ENCODE measurements around the gene UBASH3B.

The UBASH3B gene

GRCh38 chr11:122789907-122790306, 134.4 kb downstream of the UBASH3B start:
- DNase-seq = no peak

- no peak for DNase-seq
These were observed 135.9 kb downstream of the UBASH3B start for GRCh38 chr11:122791411-122791810.

- no peak for DNase-seq
These were observed 136.3 kb downstream of the UBASH3B start for GRCh38 chr11:122791836-122792235.

DNA sequence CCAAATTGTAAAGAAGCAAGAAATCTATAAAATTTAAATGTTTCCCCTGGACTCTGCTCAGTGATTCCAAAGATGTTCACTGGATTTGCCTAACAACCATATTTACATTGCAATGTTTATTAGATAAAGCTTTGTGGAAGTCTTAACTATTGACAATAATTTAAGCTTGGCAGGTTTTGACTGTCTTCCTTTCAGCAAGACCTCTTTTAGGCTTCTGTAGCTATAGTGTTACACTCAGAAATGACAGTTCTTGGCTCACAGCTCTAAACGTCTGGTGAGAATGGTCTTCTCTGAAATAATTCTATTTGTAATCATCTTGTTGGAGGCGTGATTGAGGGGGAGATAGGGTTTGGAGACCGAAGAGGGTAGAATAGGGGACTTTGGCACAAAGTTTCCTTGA, 138.0 kb downstream of the UBASH3B start:
- no peak for DNase-seq

DNA sequence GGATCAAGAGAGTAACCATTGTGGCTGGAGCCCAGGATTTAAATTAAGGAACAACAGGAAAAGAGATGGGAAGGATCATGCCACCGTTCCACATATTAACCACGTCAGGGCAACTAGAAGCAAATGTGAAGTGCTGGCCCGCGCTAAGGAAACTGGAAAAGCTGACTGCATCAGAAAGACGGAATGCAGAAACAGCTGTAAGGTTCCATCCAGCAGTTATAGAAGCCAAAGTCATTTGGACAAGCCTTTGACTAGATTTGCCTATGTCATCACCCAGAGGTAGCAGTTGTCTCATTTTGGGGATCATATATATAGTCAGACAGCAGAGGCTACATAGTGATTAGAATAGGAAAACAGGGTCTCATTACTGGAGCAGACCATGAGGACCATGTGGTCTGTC, 139.8 kb downstream of the UBASH3B start:
- no peak for DNase-seq

DNA sequence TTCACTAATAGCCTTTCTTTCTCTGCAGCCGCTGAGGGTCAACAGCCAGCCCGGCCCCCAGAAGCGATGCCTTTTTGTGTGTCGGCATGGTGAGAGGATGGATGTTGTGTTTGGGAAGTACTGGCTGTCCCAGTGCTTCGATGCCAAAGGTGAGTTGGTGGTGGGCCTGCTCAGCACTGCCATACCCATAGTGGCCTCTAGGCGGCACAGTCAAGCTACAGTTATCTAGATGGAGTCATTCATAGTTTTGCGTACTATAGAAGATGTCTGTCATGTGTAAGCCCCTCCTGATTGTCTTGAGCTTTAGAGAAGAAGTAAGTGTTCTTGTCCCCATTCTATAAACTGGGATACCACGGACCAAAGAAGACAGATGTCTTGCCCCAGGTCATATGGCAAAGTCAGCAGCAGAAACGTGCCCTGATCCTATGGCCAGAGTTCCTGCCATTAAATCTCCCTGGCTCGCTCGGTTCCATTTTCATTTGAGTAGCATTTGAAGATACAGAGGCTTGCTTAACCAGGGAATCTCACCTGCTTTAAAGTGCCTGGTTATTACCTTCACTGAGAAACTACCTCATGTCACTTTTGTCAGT, 140.7 kb downstream of the UBASH3B start:
- DNase-seq = no peak

DNA sequence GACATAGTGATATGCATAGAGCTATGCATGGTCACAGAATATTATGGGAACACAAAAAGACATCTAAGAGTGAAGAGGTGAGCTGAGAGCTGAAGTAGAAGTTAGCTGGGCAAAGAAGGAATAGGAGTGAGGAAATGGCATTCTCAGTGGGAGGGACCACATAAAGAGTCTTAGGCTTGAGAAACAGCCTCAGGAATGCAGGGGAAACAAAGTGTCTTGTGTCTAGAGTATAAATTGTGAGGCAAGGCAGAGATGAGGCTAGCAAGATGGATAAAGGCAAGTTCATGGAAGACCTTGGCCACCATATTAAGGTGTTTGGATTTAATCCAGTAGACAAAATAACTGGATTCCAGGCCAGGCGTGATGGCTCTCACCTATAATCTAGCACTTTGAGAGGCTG, 142.1 kb downstream of the UBASH3B start:
- no peak for DNase-seq

DNA sequence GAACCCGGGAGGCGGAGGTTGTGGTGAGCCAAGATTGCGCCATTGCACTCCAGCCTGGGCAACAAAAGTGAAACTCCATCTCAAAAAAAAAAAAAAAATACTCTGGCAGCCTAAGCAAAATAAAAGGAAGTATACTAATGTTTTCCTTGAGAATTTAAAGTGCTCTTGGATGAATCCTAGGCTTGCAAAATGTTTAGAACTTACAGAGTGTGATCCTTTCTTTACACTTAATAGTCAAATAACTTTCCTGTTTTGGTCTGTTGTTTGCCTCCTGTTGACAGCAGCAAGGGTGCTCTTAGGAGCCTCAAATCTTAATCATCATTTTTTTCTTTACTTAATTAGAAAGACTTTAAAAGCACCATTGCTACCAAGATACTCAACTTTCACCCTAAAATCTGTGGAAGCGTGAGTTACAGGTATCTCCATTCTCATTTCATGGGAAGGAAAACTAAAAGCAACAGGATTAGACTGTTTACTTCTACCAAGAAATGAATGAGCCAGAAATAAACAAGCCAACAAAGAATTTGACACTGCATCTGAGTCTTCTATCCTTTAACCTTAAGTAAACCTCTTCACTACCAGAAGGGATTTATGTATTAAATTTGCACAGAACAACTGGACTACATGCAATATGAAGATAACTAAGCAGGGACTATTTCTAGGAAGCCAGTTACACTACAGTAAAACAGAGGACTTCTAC, 144.0 kb downstream of the UBASH3B start:
- DNase-seq = no peak

DNA sequence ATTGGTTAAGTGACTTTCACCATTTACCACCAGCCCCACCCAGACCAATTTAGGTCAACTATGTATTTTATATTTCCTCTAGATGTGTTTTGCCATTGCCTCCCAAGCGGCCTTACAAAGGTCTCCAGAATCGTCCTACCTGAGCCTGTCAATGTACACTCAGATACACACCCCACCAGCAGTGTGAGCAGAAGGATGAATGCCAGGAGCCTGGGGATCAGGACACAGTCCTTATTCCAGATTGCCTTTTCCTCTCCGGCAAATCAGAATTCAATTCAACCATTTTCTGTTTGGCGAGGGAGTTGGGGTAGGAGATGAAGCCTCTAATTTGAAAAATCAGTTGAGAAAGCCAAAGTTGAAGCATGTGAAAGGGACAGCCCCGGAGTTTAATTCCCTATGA, 147.4 kb downstream of the UBASH3B start:
- DNase-seq = no peak

DNA sequence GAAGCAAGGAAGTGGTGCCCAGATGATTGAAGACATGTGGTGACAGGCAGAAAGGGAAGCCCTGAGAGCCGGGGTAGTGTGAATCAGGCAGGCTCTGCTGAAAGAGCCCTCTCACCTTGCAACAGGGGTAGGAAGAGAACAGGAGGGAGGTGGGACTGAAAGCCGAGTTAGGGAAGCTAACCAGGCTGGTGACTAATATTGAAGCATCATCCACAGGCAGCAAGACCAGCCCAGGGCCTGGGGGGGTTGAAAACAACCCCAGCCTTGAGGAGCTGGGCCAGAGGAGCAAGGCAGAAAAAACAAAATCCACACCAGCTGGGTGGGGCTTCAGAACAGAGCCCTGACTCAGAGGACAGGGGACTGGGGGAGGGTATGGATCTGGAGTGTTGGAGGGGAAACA, 147.8 kb downstream of the UBASH3B start:
- no peak for DNase-seq

- DNase-seq = no peak
These were observed 148.2 kb downstream of the UBASH3B start for GRCh38 chr11:122803716-122804115.

DNA sequence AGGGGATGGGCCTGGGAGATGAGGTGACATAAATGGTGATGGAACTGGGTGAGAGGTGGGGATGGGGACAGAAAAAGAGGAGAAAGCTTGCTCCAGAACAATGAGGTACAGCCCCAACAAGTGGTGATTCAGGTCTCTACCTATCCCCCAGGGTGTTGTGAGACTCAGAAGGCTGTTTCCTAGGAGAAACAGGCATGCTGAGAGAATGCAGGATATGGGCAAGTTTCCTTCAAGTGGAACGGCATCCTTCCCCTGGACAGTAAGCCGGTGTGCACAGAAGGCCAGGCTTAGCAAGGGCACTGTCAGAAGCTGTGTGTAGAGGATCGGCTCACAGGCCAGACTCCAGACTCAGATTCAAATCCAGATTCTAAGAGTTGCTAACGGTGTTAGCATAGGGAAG, 148.6 kb downstream of the UBASH3B start:
- no peak for DNase-seq

DNA sequence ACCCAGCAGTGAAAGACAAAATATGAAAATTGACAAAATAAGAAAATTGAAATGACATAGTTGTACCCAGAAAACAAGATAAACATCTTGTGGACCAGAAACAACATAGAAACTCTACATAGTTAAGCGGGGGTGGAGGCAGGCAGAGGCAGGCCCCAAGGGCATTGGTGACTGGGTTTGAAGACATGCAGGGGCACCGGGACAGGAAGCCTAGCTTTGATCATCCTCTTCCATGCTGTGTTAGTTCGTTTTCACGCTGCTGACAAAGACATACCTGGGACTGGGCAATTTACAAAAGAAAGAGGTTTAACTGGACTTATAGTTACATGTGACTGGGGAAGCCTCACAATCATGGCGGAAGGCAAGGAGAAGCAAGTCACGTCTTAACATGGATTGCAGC, 149.3 kb downstream of the UBASH3B start:
- no peak for DNase-seq

GRCh38 chr11:122807731-122808477, 152.4 kb downstream of the UBASH3B start:
- DNase-seq = no peak

- peak; percentile 81 for DNase-seq
These were observed 153.0 kb downstream of the UBASH3B start for GRCh38 chr11:122808478-122808869.

- no peak for DNase-seq
These were observed 154.3 kb downstream of the UBASH3B start for GRCh38 chr11:122809866-122810265.

DNA sequence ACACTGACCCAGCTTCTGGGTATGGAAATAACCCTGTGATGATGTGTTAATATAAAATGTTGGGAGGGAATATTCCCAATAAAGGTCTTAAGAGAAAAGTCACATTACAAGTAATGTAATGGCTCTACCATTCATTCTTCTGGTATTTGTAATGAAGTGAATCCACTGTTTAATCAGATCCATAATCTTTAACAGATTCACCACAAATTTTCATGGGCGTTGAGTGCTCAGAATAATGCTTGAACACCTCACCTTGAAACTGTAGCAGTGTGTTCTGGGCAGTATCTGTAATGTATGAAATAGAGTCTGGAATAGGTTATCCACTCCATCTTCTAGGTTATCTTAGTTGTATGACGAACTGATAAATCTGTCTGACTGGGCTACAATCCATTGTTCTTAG, 156.2 kb downstream of the UBASH3B start:
- no peak for DNase-seq

DNA sequence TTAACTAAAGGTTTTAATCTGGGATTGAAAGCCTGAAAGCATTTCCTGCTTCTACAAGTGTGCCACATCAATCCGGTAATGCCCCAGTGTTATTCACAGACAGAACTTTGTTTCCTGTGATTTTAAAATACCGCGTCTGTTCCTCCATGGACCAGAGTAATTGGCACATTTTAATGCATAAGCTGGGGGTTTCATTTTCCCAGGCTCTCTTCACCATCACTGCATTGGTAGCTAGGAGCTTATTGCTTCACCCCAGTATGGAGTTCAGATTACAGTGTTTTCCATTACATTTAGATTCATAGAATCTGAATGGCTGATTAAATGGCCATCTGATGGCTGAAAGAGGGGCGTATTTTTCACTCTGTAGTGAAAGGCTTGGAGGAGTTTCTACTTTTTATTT, 157.1 kb downstream of the UBASH3B start:
- DNase-seq = no peak

- no peak for DNase-seq
These were observed 157.8 kb downstream of the UBASH3B start for GRCh38 chr11:122813176-122813893.

DNA sequence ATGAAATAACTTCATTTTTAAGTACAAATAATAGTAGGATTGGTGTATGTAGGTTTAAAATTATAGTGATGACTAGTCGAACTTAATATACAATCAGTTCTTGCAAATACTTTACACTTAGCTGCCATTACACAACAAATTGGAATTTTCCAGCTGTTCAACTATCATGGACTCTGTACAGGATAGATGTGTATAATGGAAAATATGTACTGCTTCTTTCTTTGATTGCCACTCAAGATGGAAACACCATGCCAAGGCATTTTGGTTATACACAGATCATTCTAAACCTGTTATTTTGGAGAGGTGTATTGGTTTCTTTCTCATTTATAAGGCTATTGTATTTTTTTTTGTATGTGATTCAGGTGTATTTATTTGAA, 158.4 kb downstream of the UBASH3B start:
- no peak for DNase-seq

DNA sequence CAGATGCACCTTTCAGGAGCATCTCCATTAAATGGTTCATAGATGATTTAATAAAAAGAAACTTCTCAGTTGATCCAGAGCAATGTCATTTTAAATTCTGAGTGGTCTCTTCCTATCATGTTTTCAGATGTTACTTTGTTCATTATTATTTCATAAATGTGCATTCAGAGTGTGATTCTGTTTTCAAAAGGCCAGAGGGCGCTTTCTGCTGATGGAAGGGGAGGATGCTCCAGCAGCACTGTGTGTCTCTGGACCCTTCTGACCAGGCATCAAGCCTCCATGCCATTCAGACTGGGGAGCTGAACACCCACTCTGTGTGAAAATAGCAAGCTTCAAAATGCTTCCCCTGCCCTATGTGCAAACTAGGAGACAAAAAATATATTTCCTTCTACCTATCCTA, 158.9 kb downstream of the UBASH3B start:
- no peak for DNase-seq

DNA sequence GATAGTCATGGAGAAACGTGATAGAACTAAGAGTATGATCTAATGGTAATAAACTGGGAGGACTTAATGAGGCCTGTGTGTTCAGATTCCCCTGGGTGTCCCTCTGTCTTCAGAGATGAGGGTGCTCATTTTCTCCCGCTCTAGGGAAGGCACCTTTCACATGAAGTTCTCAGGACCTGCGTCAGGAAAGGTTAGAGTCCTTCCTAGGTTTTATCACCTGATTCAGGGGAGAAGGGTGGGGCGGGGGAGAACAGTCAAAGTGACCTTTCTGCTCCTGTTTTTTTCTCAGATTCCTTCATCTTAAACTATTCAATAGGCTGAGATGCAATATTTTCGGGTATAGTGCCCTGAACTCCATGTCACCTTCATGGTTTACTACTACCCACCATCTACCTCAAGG, 160.4 kb downstream of the UBASH3B start:
- no peak for DNase-seq

GRCh38 chr11:122816761-122817520, 161.4 kb downstream of the UBASH3B start:
- DNase-seq = peak; percentile 45

All from right hindlimb (tissue), 1 donor.